HG03520 (cell line): ENCODE measurements around the gene BTBD6.
"Not testable (repeated sequence)": the region's sequence is repeated elsewhere in the genome, so short reads cannot be mapped to it uniquely, and the experiment has no call there.

ENCODE experiments used
- ATAC-seq: cut with Tn5 transposase; IDR thresholded peaks from one replicate; pipeline ENCODE4 v1.9.1; 2021; ENCODE audit warnings: mild to moderate bottlenecking, moderate library complexity; ENCODE audit not compliant: unreplicated experiment

Gene BTBD6

DNA sequence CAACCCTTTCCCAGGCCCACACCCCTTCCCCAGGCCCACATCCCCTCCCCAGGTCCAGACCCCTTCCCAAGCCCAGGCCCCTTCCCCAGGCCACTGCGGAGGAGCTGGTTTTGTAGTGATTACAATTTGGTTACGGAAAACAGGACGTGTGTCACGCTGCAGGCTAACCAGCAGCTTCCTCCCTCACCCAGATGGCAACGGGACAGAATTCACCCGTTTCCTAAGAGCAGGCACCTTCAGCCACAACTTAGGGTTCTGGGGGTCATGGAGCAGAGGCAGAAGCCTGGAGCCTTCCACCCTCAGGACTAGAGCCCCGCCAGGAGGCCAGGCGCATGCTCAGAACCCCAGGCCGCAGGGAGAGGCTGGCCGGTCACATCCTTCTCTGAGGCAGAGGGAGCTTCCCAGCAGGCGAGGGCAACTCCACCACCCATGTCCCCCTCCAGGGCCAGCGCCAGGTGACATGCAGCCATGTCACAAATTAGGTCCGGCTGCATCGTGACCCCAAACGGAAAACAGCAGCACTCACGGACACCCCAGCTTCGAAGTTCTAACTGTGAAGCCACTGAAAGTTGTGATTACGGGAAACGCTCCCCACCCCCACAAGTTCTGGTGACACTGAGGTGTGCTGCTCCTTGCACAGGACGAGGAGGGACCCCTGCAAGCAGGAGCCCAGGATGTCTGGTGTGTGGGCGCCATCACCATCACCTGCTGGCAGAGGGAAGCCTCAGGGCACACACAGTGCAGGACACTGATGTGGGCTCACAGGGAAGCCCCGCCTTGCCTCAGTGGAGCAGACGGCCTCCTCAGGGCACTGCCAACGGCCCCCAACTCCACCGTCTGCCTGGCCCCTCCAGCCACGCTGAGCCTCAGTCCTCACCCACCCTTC, 44.7 kb downstream of the BTBD6 start:
- ATAC-seq, result no peak

DNA sequence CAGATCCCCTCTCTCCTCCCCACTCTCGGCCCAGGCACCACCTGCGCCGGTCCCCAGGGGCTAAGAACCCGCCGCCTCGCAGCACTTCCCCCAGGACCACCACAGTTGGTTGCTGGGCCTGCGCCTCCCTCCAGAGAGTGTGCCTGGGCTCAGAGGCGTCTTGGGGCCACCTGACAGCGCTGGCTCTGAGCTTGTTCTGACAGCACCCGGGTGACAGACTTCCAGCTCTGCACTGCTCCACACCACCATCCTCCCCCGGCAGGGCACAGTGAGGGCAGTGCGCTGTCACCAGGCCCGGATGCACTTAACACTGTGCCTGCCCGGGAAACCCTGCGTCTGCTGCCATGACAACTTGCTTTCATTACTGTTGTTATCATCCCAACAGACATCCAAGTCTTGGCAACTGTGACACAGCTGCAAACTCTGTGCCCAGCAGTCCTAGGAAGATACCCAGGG, 45.8 kb downstream of the BTBD6 start:
- ATAC-seq, result no peak

DNA sequence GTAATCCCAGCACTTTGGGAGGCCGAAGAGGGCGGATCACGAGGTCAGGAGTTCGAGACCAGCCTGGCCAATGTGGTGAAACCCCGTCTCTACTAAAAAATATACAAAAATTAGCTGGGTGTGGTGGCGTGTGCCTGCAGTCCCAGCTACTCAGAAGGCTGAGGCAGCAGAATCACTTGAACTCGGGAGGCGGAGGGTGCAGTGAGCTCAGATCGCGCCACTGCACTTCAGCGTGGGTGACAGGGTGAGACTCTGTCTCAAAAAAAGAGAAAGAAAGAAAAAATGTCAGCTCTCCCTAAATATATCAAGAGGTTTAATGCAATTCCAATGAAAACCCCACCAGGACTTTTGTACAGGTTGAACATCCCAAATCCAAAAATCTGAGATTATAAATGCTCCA, 49.0 kb downstream of the BTBD6 start:
- not testable (repeated sequence) for ATAC-seq

DNA sequence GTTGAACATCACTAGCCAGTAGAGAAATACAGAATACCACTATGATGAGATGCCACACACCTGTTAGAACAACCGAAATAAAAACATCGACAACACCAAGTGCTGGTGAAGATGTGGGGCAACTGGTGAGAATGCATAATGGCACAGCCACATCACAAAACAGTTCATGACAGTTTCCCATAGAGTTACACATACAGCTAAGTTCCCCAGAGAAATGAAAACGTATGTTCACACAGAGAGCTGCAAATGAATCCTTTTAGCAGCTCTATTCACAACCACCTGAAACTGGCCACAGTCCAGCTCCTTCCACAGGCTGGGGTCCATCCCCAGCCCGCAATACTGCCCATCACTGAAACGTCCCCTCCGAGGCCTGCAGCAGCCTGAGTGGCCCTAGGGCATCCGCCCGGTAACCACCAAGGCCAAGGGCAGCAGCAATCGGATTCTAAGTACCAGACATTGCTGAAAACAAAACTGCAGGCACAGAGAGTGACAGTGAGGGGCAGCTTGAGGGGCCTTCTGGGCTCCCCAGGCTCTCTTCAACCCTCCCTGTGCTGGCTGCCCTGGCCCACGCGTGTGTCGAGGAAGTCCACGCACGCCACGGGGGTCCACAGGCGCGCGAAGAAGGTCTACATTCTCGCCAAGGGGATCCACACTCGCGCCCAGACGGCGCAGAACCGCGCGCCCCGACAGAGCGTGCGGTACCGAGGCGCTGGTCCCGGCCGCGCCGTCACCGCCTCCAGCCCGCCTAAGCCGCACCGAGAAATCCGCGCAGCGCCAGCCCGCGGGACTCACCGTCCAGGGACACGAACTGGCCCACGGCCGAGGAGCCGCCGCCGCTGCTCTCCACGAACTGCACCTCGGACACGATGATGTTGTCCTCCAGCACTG, 51.6 kb downstream of the BTBD6 start:
- ATAC-seq, result peak; percentile 6
